ENCODE measurements around the gene GPX2. TPM values are rescaled to one million over a fixed set of nuclear protein-coding genes. Genes with fewer than 3 reads are reported as not detected.
A peak's percentile ranks its signal among the peaks of the same experiment; 100 is the strongest.

The GPX2 gene
- total RNA-seq, 1 experiment from 2014 or later = 0.15 TPM

GRCh38 chr14:64960762-64961276 is 18.3 kb upstream of the GPX2 start:
- no TSS peak for BruUV-seq (replicated peaks)
- TF ChIP-seq CTCF (IDR thresholded peaks at IDR 0.05) (no peak), TCF7L2 (IDR thresholded peaks at IDR 0.05; ENCODE audit: low read depth, low read length) (no peak), SIN3A (IDR thresholded peaks at IDR 0.05; ENCODE audit: borderline replicate concordance, insufficient read depth, low read depth, low read length) (no peak), REST (IDR thresholded peaks at IDR 0.05; ENCODE audit: insufficient read depth in 1 of 2, low read depth in 2 of 2, low read length in 1 of 2) (no peak)
- Histone ChIP-seq H3K4me3 (ENCODE audit: low read depth in 2 of 2, low read length in 2 of 2) (no peak overlapping the region), H3K27me3 (ENCODE audit: control insufficient read depth, insufficient read depth, low read length) (no peaks in the 10 kb centered on the region), H3K36me3 (ENCODE audit: control insufficient read depth, insufficient read depth, low read length) (no peaks in the 10 kb centered on the region), H3K9me3 (ENCODE audit: control insufficient read depth, insufficient read depth, low read depth, low read length) (no peaks in the 10 kb centered on the region), H3K27ac (ENCODE audit: low read length) (no peak overlapping the region), H3K4me1 (ENCODE audit: control insufficient read depth, insufficient read depth, low read length) (no peaks in the 10 kb centered on the region)
- in situ Hi-C loops (cut with HindIII; ENCODE audit: low pct_unique_long_range_greater_than_20kb, low sequenced_read_pairs) (no loop called here), intact Hi-C loops (cut with micrococcal nuclease; ENCODE audit: unreplicated experiment) (no loop called here)
- ATAC-seq (peak; percentile 34; the same call in 1 of the 2 replicates), DNase-seq (ENCODE audit: low read depth, low spot score) (no peak)
- CTCF ChIA-PET = no interaction called here
- POLR2A ChIA-PET = no interaction called here

- CTCF ChIA-PET = no interaction called here
- intact Hi-C loops (cut with micrococcal nuclease; ENCODE audit: unreplicated experiment) (no loop called here), in situ Hi-C loops (cut with HindIII; ENCODE audit: low pct_unique_long_range_greater_than_20kb, low sequenced_read_pairs) (no loop called here)
- ATAC-seq (no peak), DNase-seq (ENCODE audit: low read depth, low spot score) (no peak)
- Histone ChIP-seq H3K27ac (ENCODE audit: low read length) (no peak overlapping the region), H3K4me1 (ENCODE audit: control insufficient read depth, insufficient read depth, low read length) (no peaks in the 10 kb centered on the region), H3K4me3 (ENCODE audit: low read depth in 2 of 2, low read length in 2 of 2) (no peak overlapping the region), H3K9me3 (ENCODE audit: control insufficient read depth, insufficient read depth, low read depth, low read length) (no peaks in the 10 kb centered on the region), H3K36me3 (ENCODE audit: control insufficient read depth, insufficient read depth, low read length) (no peaks in the 10 kb centered on the region), H3K27me3 (ENCODE audit: control insufficient read depth, insufficient read depth, low read length) (no peaks in the 10 kb centered on the region)
- BruUV-seq (replicated peaks) = no TSS peak
- TF ChIP-seq CTCF (IDR thresholded peaks at IDR 0.05) = no peak
- no peak for TF ChIP-seq POLR2AphosphoS5 (IDR thresholded peaks at IDR 0.05; ENCODE audit: low read depth, low read length)
- no peak for TF ChIP-seq REST (IDR thresholded peaks at IDR 0.05; ENCODE audit: insufficient read depth in 1 of 2, low read depth in 2 of 2, low read length in 1 of 2)
- TF ChIP-seq SIN3A (IDR thresholded peaks at IDR 0.05; ENCODE audit: borderline replicate concordance, insufficient read depth, low read depth, low read length) = no peak
- TF ChIP-seq TCF7L2 (IDR thresholded peaks at IDR 0.05; ENCODE audit: low read depth, low read length) = no peak
- POLR2A ChIA-PET = no interaction called here
These were observed 16.2 kb upstream of the GPX2 start for GRCh38 chr14:64958743-64959142.

All from Panc1 (cell line).